GM12864 (cell line): ENCODE results near the gene PRR35.

ENCODE experiments used
- DNase-seq: peaks from one replicate; pipeline ENCODE4 v3.0.0-alpha.2; 2011; ENCODE audit warnings: low read depth
- H3K4me3 ChIP-seq: 2 replicates; pipeline ENCODE4 v1.5.1; 2011; ENCODE audit warnings: mild to moderate bottlenecking, low read depth, low read length, control low read depth
- CTCF ChIP-seq: IDR thresholded peaks from 2 replicates; pipeline ENCODE4 v1.5.1; 2011; ENCODE audit warnings: low read depth, mild to moderate bottlenecking, moderate library complexity, low read length, control low read depth, inconsistent platforms; ENCODE audit errors: missing control alignments

PRR35 gene

GRCh38 chr16:615122-615521 is 54.9 kb downstream of the PRR35 start:
- no peak overlapping the region for H3K4me3 ChIP-seq
- TF ChIP-seq CTCF, result no peak
- no peak for DNase-seq
